Liver (tissue), 9 donors: ENCODE results near the gene HENMT1. TPM values are rescaled to one million over a fixed set of nuclear protein-coding genes. Genes with fewer than 3 reads are reported as not detected.

Experiments
- DNase-seq: peaks from one replicate; pipeline ENCODE4 v3.0.0-alpha.2; 2017; ENCODE audit warnings: low spot score
- H3K27ac ChIP-seq, 2 donors: one replicate each; pipeline ENCODE4 v1.7.0; 2013; ENCODE audit warnings: inconsistent platforms in 2 of 2, low read length in 2 of 2, control low read depth in 1 of 2, low read depth in 1 of 2, mild to moderate bottlenecking in 1 of 2
- H3K27me3 ChIP-seq, 4 donors: one replicate each; pipeline versions ENCODE4 v1.6.1 to v1.7.0; 2013; ENCODE audit warnings: low read length in 3 of 4, inconsistent platforms in 1 of 4, mild to moderate bottlenecking in 1 of 4, moderate library complexity in 1 of 4; ENCODE audit not compliant: control insufficient read depth in 4 of 4, insufficient read depth in 4 of 4
- H3K36me3 ChIP-seq, 4 donors: one replicate each; pipeline versions ENCODE4 v1.6.1 to v1.7.0; 2013; ENCODE audit warnings: low read length in 3 of 4, mild to moderate bottlenecking in 3 of 4, low read depth in 1 of 4, moderate library complexity in 1 of 4; ENCODE audit not compliant: control insufficient read depth in 4 of 4, insufficient read depth in 3 of 4
- H3K4me1 ChIP-seq, 4 donors: one replicate each; pipeline versions ENCODE4 v1.6.1 to v1.7.0; 2013; ENCODE audit warnings: low read length in 3 of 4, mild to moderate bottlenecking in 3 of 4, moderate library complexity in 1 of 4; ENCODE audit not compliant: control insufficient read depth in 4 of 4, insufficient read depth in 4 of 4
- H3K4me3 ChIP-seq, 3 donors: one replicate each; pipeline versions ENCODE4 v1.6.1 to v1.7.0; 2013; ENCODE audit warnings: low read length in 3 of 3, control low read depth in 1 of 3, low read depth in 1 of 3, mild to moderate bottlenecking in 1 of 3
- H3K9ac ChIP-seq, 2 donors: one replicate each; pipeline ENCODE4 v1.7.0; 2013; ENCODE audit warnings: low read length in 2 of 2, mild to moderate bottlenecking in 2 of 2, moderate library complexity in 2 of 2, control low read depth in 1 of 2, low read depth in 1 of 2
- H3K9me3 ChIP-seq, 4 donors: one replicate each; pipeline versions ENCODE4 v1.6.1 to v1.7.0; 2013; ENCODE audit warnings: low read length in 3 of 4; ENCODE audit not compliant: control insufficient read depth in 4 of 4
- EGR1 ChIP-seq, 2 donors: IDR thresholded peaks; 2 replicates each; pipeline ENCODE4 v1.6.1; 2016 to 2018; ENCODE audit warnings: antibody characterized with exemption in 2 of 2, low read depth in 2 of 2
- FOXA1 ChIP-seq: IDR thresholded peaks from 2 replicates; pipeline ENCODE4 v1.6.1; 2016; ENCODE audit warnings: antibody characterized with exemption
- FOXA2 ChIP-seq: IDR thresholded peaks from 2 replicates; pipeline ENCODE4 v1.6.1; 2016; ENCODE audit warnings: antibody characterized with exemption
- GABPA ChIP-seq, 2 donors: IDR thresholded peaks in 1 of 2; conservative IDR thresholded peaks in 1 of 2; 2 replicates each; pipeline ENCODE4 v1.6.1; 2016; ENCODE audit warnings: antibody characterized with exemption in 2 of 2, mild to moderate bottlenecking in 1 of 2, moderate library complexity in 1 of 2
- HNF4A ChIP-seq, 2 donors: conservative IDR thresholded peaks; 2 replicates each; pipeline ENCODE4 v1.6.1; 2016; ENCODE audit warnings: antibody characterized with exemption in 2 of 2, mild to moderate bottlenecking in 2 of 2
- HNF4G ChIP-seq: IDR thresholded peaks from 2 replicates; pipeline ENCODE4 v1.6.1; 2016; ENCODE audit warnings: antibody characterized with exemption
- JUND ChIP-seq, 2 donors: IDR thresholded peaks; 2 replicates each; pipeline ENCODE4 v1.6.1; 2016; ENCODE audit warnings: antibody characterized with exemption in 2 of 2
- NR2F2 ChIP-seq: IDR thresholded peaks from 2 replicates; pipeline ENCODE4 v1.6.1; 2016; ENCODE audit warnings: antibody characterized with exemption
- RAD21 ChIP-seq, 2 donors: IDR thresholded peaks; 2 replicates each; pipeline ENCODE4 v1.6.1; 2016; ENCODE audit warnings: antibody characterized with exemption in 2 of 2, mild to moderate bottlenecking in 2 of 2
- REST ChIP-seq: IDR thresholded peaks from 2 replicates; pipeline ENCODE4 v1.6.1; 2016; ENCODE audit warnings: antibody characterized with exemption, mild to moderate bottlenecking
- RXRA ChIP-seq, 2 donors: IDR thresholded peaks; 2 replicates each; pipeline ENCODE4 v1.6.1; 2017 to 2018; ENCODE audit warnings: antibody characterized with exemption in 2 of 2, mild to moderate bottlenecking in 1 of 2
- SP1 ChIP-seq: IDR thresholded peaks from 2 replicates; pipeline ENCODE4 v1.6.1; 2018; ENCODE audit warnings: antibody characterized with exemption, mild to moderate bottlenecking
- TAF1 ChIP-seq: conservative IDR thresholded peaks from 2 replicates; pipeline ENCODE4 v1.6.1; 2016; ENCODE audit warnings: antibody characterized with exemption, mild to moderate bottlenecking
- YY1 ChIP-seq: IDR thresholded peaks from 2 replicates; pipeline ENCODE4 v1.6.1; 2016; ENCODE audit warnings: antibody characterized with exemption, mild to moderate bottlenecking
- ZBTB33 ChIP-seq: IDR thresholded peaks from 2 replicates; pipeline ENCODE4 v1.6.1; 2016; ENCODE audit warnings: antibody characterized with exemption
- WGBS: extraction: QIAGEN DNeasy Blood & Tissue Kit; methylation state at CpG from one replicate; pipeline ENCODE4 v1.1.7; 2013; 5-methylcytosine and 5-hydroxymethylcytosine counted together
- polyA plus RNA-seq, 2 donors: library from polyadenylated mRNA; stranded (reverse) in 1 of 2; unstranded in 1 of 2; fragments of 200-250 nt in 1 of 2; fragments of >200 nt in 1 of 2; fragmentation: Nextera tagmentation in 1 of 2; extraction: Ambion mirVana in 1 of 2; gene quantifications; one replicate each; pipeline versions ENCODE4 v1.2.1 to v1.2.3, GENCODE V29; 2013 to 2015
- total RNA-seq, 2 donors: library from RNA; depleted of rRNA; stranded (reverse); fragments of >200 nt; gene quantifications; one replicate each; pipeline ENCODE4 v1.2.3, GENCODE V29; 2014
- TF ChIP-seq, protein P1 (sequence below): fragments of 150-350 bp; IDR thresholded peaks from 2 replicates; pipeline ENCODE4 v1.5.1; 2017; ENCODE audit warnings: improper control_type of control experiment, low read depth, low read length; ENCODE audit not compliant: missing input control
- TF ChIP-seq, protein P2 (sequence below): IDR thresholded peaks from 2 replicates; pipeline ENCODE4 v1.6.1; 2016; ENCODE audit warnings: antibody characterized with exemption
- TF ChIP-seq, protein P3 (sequence below): IDR thresholded peaks from 2 replicates; pipeline ENCODE4 v1.6.1; 2016; ENCODE audit warnings: antibody characterized with exemption
- donor health status: healthy.
- donor health status: healthy.
- donor health status: healthy.
- donor health status: healthy.
- donor health status: healthy.

Gene HENMT1
- total and polyA plus RNA-seq, 4 donors: 0.87 to 7.3 (median 1.1) TPM

DNA sequence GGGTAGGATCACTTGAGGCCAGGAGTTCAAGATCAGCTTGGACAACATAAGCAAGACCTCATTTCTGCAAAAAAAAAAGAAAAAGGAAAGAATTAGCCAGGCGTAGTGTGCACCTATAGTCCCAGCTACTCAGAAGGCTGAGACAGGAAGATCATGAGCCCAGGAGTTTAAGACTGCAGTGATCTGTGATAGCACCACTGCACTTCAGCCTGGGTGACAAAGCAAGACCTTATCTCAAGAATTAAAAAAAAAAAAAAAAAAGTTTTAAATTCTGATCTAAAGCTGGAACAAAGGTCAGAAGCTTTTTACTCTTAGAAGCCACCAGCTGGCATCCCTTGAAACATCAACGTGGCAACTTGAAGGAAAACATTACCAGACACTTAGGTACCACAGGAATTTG is 45.3 kb downstream of the HENMT1 start:
- Histone ChIP-seq H3K27ac (no peak overlapping the region), H3K9ac (no peak overlapping the region), H3K36me3 (peaks cover 0 to 12% (median 0%) of the 10 kb centered on the region in 4 donors), H3K4me1 (peaks cover 0 to 6% (median 0%) of the 10 kb centered on the region in 4 donors), H3K9me3 (no peaks in the 10 kb centered on the region), H3K27me3 (no peaks in the 10 kb centered on the region), H3K4me3 (no peak overlapping the region)
- DNase-seq: no peak
- TF ChIP-seq FOXA1 (no peak), FOXA2 (no peak), HNF4G (no peak), JUND (IDR thresholded peaks at IDR 0.05) (no peak), HNF4A (conservative IDR thresholded peaks at IDR 0.05) (no peak), NR2F2 (no peak), ZBTB33 (no peak), REST (no peak), YY1 (no peak), TAF1 (no peak), RXRA (IDR thresholded peaks at IDR 0.05) (no peak)
- TF ChIP-seq, protein P1, sequence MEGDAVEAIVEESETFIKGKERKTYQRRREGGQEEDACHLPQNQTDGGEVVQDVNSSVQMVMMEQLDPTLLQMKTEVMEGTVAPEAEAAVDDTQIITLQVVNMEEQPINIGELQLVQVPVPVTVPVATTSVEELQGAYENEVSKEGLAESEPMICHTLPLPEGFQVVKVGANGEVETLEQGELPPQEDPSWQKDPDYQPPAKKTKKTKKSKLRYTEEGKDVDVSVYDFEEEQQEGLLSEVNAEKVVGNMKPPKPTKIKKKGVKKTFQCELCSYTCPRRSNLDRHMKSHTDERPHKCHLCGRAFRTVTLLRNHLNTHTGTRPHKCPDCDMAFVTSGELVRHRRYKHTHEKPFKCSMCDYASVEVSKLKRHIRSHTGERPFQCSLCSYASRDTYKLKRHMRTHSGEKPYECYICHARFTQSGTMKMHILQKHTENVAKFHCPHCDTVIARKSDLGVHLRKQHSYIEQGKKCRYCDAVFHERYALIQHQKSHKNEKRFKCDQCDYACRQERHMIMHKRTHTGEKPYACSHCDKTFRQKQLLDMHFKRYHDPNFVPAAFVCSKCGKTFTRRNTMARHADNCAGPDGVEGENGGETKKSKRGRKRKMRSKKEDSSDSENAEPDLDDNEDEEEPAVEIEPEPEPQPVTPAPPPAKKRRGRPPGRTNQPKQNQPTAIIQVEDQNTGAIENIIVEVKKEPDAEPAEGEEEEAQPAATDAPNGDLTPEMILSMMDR: no peak
- TF ChIP-seq, protein P2, sequence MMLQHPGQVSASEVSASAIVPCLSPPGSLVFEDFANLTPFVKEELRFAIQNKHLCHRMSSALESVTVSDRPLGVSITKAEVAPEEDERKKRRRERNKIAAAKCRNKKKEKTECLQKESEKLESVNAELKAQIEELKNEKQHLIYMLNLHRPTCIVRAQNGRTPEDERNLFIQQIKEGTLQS: no peak
- TF ChIP-seq, protein P3, sequence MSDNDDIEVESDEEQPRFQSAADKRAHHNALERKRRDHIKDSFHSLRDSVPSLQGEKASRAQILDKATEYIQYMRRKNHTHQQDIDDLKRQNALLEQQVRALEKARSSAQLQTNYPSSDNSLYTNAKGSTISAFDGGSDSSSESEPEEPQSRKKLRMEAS: no peak
- WGBS: 47% methylated on average over 2 of the region's 2 CpGs

DNA sequence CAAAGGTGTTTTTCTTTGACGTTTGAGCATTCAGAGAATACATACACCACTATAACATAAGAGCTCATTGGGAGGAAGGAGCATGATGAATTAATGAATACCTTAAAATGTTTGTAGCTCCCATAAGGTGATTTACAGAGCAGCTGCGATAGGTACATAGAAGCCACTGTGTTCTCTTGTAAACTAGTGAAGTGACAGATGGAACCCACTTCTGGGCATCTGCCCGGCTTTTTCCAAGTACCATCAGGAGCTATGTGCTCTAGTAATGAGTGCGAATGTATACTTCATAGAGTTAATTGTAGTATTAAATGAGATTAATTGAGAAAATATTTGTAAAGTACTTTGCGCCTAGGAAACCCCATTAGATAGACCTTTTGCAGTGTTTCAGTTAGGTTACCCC is 48.4 kb downstream of the HENMT1 start:
- Histone ChIP-seq H3K36me3 (peaks cover 0 to 9% (median 0%) of the 10 kb centered on the region in 4 donors), H3K27me3 (no peaks in the 10 kb centered on the region), H3K4me1 (peaks cover 0 to 3% (median 0%) of the 10 kb centered on the region in 4 donors), H3K4me3 (no peak overlapping the region), H3K27ac (no peak overlapping the region), H3K9me3 (no peaks in the 10 kb centered on the region), H3K9ac (no peak overlapping the region)
- no peak for TF ChIP-seq RAD21 (IDR thresholded peaks at IDR 0.05)
- no peak for TF ChIP-seq FOXA1
- TF ChIP-seq, protein P2: no peak
- no peak for TF ChIP-seq HNF4A (conservative IDR thresholded peaks at IDR 0.05)
- no peak for TF ChIP-seq EGR1 (IDR thresholded peaks at IDR 0.05; ENCODE audit: low read depth in 2 of 2)
- TF ChIP-seq RXRA (IDR thresholded peaks at IDR 0.05): no peak
- no peak for TF ChIP-seq FOXA2
- no peak for TF ChIP-seq REST
- no peak for TF ChIP-seq JUND (IDR thresholded peaks at IDR 0.05)
- TF ChIP-seq, protein P3: no peak
- no peak for TF ChIP-seq HNF4G
- no peak for TF ChIP-seq SP1
- TF ChIP-seq NR2F2: no peak
- no peak for TF ChIP-seq GABPA (IDR thresholded peaks at IDR 0.05 in 1 of 2, conservative IDR thresholded peaks at IDR 0.05 in 1 of 2)
- TF ChIP-seq YY1: no peak
- DNase-seq: no peak
- WGBS: 92% methylated on average over 5 of the region's 5 CpGs
